Activated T-cell treated with anti-CD3 and anti-CD28 coated beads, Interleukin-2, amount 50 U/mL, for 4 hours (primary cell): ENCODE data around the gene CIAO2B. TPM values are rescaled to one million over a fixed set of nuclear protein-coding genes. Genes with fewer than 3 reads are reported as not detected.
"Not testable (repeated sequence)": the region's sequence is repeated elsewhere in the genome, so short reads cannot be mapped to it uniquely, and the experiment has no call there.

Experiments used
- ATAC-seq, 2 donors: fragments of 200-7000 bp; cut with Tn5 transposase; one replicate each; pipeline ENCODE4 v1.10.0; 2021
- DNase-seq: peaks from one replicate; pipeline ENCODE4 v3.0.0-alpha.2; 2020
- H3K27me3 Mint-ChIP-seq: one replicate; pipeline ENCODE4 v1.8.0; 2021; ENCODE audit warnings: low read depth, mixed read lengths
- H3K36me3 Mint-ChIP-seq: one replicate; pipeline ENCODE4 v1.8.0; 2022; ENCODE audit warnings: mixed read lengths; ENCODE audit not compliant: insufficient read depth
- H3K4me1 Mint-ChIP-seq: one replicate; pipeline ENCODE4 v1.8.0; 2021; ENCODE audit warnings: low read depth, mixed read lengths
- H3K4me3 Mint-ChIP-seq: one replicate; pipeline ENCODE4 v1.8.0; 2021; ENCODE audit warnings: mild to moderate bottlenecking, moderate library complexity, mixed read lengths
- H3K9me3 Mint-ChIP-seq: one replicate; pipeline ENCODE4 v1.8.0; 2021; ENCODE audit warnings: mixed read lengths
- total RNA-seq, 3 donors: library from RNA; stranded (reverse); gene quantifications; one replicate each; pipeline ENCODE4 v1.2.1, GENCODE V29; 2021

Gene CIAO2B
- total RNA-seq, 3 donors from 2014 or later: 201 to 220 (median 212) TPM

DNA sequence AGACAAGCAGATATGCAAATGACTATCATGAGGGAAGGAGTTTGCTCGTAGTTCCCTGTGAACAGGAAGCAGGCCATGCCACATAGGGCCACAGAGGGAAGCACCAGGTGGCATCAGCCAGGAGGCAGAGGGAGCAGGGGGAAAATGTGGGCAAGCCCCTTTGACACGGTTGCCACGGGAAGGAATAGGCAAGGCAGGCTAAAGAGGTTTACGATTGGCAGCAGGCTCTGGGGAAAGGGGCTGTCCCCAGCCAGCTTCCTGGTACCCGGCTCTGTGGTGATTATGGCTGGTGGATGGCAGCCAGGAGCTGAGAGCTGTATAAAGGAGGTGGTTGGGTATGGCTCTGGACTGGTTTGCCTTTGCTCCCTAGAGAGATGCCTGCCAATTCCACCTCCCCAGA, 27.7 kb upstream of the CIAO2B start:
- H3K4me1 Mint-ChIP-seq: peaks cover 9% of the 10 kb centered on the region
- H3K4me3 Mint-ChIP-seq: no peak overlapping the region
- no peaks in the 10 kb centered on the region for H3K9me3 Mint-ChIP-seq
- no peaks in the 10 kb centered on the region for H3K36me3 Mint-ChIP-seq
- DNase-seq: no peak
- no peaks in the 10 kb centered on the region for H3K27me3 Mint-ChIP-seq
- ATAC-seq: no peak

DNA sequence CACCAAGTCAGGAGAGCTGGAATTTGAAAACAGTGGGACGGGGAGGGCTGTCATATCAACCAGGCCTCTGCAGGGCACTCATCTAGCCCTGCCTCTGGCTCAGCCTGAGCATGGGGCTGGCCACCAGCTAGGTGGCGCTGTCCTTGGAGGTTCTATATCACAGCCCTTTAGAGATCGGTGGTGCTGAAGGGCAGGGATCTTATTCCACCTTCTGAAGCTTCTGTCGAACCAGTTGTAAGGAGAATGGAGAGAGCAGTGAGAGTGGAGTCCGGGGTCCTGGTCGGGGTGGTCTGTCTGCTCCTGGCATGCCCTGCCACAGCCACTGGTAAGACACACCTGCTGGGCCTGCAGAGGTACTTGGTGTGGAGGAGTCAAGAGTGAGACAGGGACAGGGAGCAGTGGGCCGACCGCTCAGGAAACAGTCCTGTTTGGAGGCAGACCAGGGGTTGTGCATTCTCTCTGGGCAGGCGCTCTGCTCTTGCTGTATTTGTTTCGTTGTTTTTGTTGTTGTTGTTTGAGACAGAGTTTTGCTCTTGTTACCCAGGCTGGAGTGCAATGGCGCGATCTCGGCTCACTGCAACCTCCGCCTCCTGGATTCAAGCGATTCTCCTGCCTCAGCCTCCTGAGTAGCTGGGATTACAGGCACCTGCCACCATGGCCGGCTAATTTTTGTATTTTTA, 27.0 kb upstream of the CIAO2B start, which contains the start of gene CES3:
Gene CES3 (plus strand): TSS at position 202 of the 680 bp plus-strand sequence. CDS start 42 bp downstream, at position 244.
- H3K27me3 Mint-ChIP-seq: no peaks in the 10 kb centered on the region
- DNase-seq: peak; percentile 42
- no peaks in the 10 kb centered on the region for H3K36me3 Mint-ChIP-seq
- H3K9me3 Mint-ChIP-seq: no peaks in the 10 kb centered on the region
- H3K4me1 Mint-ChIP-seq: peaks cover 9% of the 10 kb centered on the region
- peak; percentile 95 to 96 for ATAC-seq
- no peak within 1 kb of the TSS for H3K4me3 Mint-ChIP-seq

DNA sequence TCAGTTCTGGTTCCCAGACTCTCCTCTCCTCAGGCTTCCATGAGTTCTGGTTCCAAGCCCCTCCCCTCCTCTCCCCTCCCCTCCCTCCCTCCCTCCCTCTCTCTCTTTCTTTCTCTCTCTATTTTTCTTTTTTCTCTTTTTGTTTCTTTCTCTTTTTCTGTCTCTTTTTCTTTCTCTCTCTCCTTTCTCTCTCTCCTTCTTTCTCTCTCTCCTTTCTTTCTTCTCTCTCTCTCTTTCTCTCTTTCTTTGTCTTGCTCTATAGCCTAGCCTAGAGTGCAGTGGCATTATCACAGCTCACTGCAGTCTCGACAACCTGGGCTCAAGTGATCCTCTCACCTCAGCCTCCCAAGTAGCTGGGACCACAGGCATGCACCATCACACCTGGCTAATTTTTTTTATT, 26.1 kb upstream of the CIAO2B start:
- ATAC-seq: no peak
- no peak for DNase-seq
- H3K27me3 Mint-ChIP-seq: no peaks in the 10 kb centered on the region
- H3K4me1 Mint-ChIP-seq: peaks cover 9% of the 10 kb centered on the region
- H3K36me3 Mint-ChIP-seq: no peaks in the 10 kb centered on the region
- no peaks in the 10 kb centered on the region for H3K9me3 Mint-ChIP-seq
- H3K4me3 Mint-ChIP-seq: no peak overlapping the region

DNA sequence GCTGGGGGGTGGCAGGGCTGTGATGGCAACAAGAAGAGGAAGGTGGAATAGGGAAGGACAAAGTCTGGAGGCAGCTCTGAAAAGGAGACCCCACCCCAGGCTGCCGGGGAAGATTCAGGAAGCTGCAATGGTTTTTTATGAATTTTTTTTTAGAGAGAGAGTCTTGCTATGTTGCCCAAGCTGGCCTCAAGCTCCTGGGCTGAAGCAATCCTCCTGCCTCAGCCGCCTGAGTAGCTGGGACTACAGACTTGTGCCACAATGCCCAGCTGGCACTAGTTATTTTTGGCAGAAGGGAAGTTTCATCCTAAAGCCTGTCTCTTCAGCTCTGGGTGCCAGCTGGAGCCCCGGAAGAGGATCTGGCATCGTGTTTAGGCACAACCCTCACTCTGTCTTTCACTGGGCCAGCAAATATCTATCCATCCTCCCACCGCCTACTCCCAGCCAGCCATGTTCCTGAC, 25.5 kb upstream of the CIAO2B start:
- Mint-ChIP-seq H3K9me3 (no peaks in the 10 kb centered on the region), H3K27me3 (no peaks in the 10 kb centered on the region), H3K4me3 (no peak overlapping the region), H3K4me1 (peaks cover 9% of the 10 kb centered on the region), H3K36me3 (no peaks in the 10 kb centered on the region)
- no peak for ATAC-seq
- DNase-seq: no peak

DNA sequence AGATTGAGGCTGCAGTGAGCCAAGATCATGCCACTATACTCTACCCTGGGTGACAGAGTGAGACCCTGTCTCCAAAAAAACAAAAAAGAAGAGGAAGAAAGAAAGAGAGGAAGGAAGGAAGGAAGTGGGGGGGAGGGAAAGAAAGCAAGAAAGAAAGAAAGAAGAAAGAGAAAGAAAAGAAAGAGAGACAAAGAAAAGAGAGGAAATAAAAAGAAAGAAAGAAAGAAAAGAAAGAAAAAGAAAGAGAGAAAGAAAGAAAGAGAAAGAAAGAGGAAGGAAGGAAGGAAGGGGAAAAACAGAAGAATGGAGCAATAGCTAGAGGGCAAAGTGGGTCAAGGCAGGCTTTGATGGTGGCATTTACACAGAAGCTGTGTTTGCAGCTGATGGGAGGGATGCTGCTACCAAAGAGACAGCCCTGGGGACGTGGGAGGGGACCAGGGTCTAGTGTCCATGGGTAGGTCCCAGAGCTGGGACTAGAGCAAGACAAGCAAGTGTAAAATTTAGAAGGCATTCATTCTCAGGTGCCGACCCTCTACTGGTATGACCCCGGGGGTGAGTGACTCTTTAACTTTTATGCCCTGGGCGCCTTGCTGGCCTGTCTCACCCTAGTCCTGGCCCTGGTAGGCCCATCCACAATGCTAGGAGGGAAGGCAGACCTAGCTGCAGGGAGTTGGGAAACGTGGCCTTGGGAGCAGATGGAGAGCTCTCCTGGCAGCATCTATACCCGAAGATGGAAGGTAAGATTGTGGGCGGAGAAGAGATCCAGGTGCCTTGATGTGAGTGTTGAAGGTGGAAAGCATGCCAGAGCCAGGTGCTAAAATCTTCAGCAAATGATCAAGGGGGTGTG, 24.9 kb upstream of the CIAO2B start:
- peaks cover 9% of the 10 kb centered on the region for H3K4me1 Mint-ChIP-seq
- peaks cover under 1% of the 10 kb centered on the region for H3K27me3 Mint-ChIP-seq
- H3K36me3 Mint-ChIP-seq: no peaks in the 10 kb centered on the region
- DNase-seq: no peak
- no peak overlapping the region for H3K4me3 Mint-ChIP-seq
- ATAC-seq: no peak
- H3K9me3 Mint-ChIP-seq: no peaks in the 10 kb centered on the region

DNA sequence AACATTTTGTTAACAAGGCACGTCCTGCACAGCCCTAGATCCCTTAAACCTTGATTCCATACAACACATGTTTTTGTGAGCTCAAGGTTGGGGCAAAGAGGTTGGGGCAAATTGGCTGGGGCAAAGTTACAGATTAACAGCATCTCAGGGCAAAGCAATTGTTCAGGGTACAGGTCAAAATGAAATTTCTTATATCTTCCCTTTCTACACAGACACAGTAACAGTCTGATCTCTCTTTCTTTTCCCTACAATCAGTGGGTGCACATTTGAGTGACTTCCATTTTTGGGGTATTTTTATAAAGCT, 21.9 kb upstream of the CIAO2B start:
- DNase-seq, ATAC-seq, H3K4me3 Mint-ChIP-seq, H3K36me3 Mint-ChIP-seq, H3K9me3 Mint-ChIP-seq, H3K4me1 Mint-ChIP-seq: not testable (repeated sequence)
- H3K27me3 Mint-ChIP-seq: peaks cover 23% of the 10 kb centered on the region

DNA sequence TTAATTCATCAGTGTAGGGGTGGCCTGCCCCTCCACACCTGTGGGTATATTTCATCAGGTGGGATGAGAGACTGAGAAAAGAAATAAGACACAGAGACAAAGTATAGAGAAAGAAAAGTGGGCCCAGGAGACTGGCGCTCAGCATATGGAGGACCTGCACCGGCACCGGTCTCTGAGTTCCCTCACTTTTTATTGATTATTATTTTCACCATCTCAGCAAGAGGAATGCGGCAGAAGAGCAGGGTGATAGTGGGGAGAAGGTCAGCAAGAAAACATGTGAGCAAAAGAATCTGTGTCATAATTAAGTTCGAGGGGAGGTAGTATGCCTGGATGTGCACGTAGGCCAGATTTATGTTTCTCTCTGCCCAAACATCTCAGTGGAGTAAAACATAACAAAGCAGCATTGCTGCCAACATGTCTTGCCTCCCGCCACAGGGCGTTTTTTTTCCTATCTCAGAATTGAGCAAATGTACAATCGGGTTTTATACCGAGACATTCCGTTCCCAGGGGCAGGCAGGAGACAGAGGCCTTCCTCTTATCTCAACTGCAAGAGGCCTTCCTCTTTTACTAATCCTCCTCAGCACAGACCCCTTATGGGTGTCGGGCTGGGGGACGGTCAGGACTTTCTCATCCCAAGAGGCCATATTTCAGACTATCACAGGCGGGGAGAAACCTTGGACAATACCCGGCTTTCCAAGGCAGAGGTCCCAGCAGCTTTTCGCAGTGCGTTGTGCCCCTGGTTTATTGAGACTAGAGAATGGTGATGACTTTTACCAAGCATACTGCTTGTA, 21.4 kb upstream of the CIAO2B start:
- not testable (repeated sequence) for H3K4me1 Mint-ChIP-seq, H3K36me3 Mint-ChIP-seq, H3K9me3 Mint-ChIP-seq

DNA sequence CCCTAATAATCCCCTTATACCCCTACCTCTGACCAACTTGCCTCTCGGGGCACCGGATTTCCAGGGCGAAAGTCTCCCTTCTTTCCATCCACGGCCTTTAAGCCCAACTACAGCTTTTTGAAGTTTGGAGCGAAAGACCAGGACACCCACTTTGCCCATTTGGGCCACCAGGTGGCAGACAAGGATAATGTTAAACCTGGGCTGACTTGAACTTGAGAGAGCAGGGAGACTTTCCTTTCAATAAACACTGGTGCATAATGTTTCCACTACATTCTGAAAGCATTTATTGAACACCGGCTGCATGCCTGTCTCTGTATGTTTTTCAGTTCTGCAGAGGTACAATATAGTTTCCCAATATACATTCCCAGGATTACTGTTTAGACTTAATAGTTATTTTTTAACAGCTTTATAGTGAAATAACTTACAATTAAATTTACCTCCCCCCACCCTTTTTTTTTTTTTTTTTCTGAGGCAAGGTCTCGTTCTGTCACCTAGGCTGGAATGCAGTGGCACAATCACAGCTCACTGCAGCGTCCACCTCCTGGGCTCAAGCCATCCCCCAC, 20.0 kb upstream of the CIAO2B start:
- Mint-ChIP-seq H3K9me3 (peaks cover 4% of the 10 kb centered on the region), H3K4me3 (no peak overlapping the region), H3K27me3 (peaks cover 39% of the 10 kb centered on the region), H3K36me3 (no peaks in the 10 kb centered on the region), H3K4me1 (peaks cover 6% of the 10 kb centered on the region)
- DNase-seq: peak; percentile 69
- ATAC-seq: peak; percentile 80 to 84

More for the DNA sequence above, 21.4 kb upstream of the CIAO2B start:
- peaks cover 25% of the 10 kb centered on the region for H3K27me3 Mint-ChIP-seq
- not testable (repeated sequence) for H3K4me3 Mint-ChIP-seq, ATAC-seq, DNase-seq

DNA sequence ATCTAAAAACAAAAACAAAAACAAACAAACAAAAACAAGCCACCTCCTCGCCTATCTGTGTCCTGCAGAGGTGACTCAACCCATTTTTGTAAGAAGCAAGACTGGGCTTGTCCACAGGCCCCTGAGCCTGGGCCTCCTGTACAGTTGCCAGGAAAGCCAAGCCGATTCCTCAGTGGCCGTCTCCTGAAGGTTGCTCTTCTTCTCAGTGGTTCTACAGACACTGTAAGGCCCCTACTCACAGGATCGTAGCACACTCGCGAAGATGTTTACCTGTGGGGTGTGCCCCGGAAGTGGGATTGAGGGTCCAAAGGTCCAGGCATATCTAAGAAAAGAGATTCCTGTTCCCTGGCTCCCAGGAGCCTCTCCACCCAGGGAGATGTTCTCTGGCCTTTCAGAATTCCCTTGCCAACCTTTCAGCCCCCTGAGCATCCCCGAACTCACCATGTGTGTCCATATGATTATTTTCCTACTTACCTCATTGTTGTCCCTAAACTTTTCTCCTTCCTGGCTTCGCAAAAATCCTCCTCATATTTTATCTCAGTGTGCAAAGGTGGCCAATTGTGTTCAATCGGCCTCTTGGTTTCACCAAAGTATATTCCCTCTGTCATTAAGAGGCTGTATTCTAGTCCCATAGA, 19.4 kb upstream of the CIAO2B start:
- no peak for DNase-seq
- H3K36me3 Mint-ChIP-seq: no peaks in the 10 kb centered on the region
- H3K27me3 Mint-ChIP-seq: peaks cover 42% of the 10 kb centered on the region
- no peak overlapping the region for H3K4me3 Mint-ChIP-seq
- peaks cover 6% of the 10 kb centered on the region for H3K4me1 Mint-ChIP-seq
- no peak for ATAC-seq
- H3K9me3 Mint-ChIP-seq: peaks cover 4% of the 10 kb centered on the region

DNA sequence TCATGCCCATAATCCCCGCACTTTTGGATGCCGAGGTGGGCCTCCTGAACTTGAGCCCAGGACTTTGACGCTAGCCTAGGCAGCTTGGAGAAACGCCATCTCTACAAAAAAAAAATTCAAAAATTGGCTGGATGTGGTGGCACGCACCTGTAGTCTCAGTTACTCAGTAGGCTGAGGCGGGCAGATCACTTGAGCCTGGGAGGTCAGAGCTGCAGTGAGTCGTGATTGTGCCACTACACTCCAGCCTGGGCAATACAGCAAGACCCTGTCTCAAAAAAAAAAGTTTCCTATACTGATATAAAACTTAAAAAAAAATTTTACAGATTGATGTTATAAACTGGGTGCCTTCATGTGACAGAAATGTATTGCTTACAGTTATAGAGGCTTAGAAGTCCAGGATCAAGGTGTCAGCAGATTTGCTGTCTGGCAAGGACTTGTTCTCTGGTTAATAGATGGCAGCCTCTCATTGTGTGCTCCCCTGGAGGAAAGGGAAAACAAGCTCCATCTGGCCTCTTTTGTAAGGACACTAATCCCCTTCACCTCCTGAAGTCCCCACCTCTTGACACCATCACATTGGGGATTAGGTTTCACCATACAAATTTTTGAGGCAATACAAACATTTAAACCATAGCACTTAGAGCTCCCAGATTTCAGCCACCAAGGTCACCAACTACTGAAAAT, 18.4 kb upstream of the CIAO2B start:
- ATAC-seq (no peak), DNase-seq (no peak)
- no peak overlapping the region for H3K4me3 Mint-ChIP-seq
- H3K4me1 Mint-ChIP-seq: peaks cover 12% of the 10 kb centered on the region
- H3K9me3 Mint-ChIP-seq: peaks cover 4% of the 10 kb centered on the region
- peaks cover 42% of the 10 kb centered on the region for H3K27me3 Mint-ChIP-seq
- H3K36me3 Mint-ChIP-seq: no peaks in the 10 kb centered on the region

DNA sequence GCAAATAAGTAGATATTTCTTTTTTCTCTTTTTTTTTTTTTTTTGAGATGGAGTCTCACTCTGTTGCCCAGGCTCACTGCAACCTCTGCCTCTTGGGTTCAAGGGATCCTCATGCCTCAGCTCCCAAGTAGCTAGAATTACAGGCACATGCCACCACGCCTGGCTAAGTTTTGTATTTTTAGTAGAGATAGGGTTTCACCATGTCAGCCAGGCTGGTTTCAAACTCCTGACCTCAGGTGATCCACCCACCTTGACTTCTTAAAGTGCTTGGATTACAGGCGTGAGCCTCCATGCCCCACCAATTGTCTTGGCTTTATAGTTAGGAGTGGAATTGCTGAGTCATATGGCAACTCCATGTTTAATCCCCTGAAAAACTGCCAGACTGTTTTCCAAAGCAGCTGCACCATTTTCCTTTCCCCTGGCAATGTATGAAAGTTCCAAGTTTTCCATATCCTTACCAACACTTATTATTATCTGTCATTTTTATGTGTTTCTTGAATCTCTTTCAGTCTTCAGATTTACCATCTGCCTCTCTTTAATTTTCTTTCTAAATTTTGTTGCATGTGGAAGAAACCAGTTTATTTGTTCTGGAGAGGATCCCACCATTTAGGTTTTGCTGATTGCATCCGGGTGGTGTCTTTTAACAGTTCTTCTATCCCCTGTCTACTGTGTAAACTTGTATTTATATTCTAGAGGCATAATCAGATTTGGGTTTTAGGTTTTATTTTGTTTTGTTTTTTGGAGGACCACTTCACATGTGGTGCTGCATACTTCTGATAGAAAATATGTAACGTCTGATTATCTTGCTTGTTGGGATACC, 17.0 kb upstream of the CIAO2B start:
- Mint-ChIP-seq H3K9me3 (peaks cover 4% of the 10 kb centered on the region), H3K36me3 (no peaks in the 10 kb centered on the region), H3K4me1 (peaks cover 19% of the 10 kb centered on the region), H3K4me3 (no peak overlapping the region), H3K27me3 (peaks cover 42% of the 10 kb centered on the region)
- DNase-seq (no peak), ATAC-seq (no peak)

DNA sequence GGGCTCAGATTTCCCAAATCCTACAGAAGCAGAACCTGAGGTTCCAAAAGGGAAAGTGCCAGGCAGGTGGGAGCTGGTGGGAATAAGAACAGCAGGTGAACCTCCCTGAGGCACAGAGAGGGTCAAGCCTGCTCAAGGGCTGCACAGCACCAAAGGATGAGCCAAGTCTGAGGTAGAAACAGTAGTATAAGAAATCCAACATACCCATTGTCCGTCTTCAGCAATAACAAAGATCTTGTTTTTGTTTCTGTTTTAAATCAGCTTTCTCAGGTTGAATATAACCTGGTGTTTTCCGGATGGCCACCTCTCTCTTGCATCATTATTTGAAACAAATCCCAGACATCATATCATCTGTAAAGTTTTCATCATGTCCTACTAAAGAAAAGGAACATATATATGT, 16.2 kb upstream of the CIAO2B start:
- DNase-seq (no peak), ATAC-seq (no peak)
- H3K4me1 Mint-ChIP-seq: peaks cover 19% of the 10 kb centered on the region
- no peaks in the 10 kb centered on the region for H3K36me3 Mint-ChIP-seq
- peaks cover 4% of the 10 kb centered on the region for H3K9me3 Mint-ChIP-seq
- H3K27me3 Mint-ChIP-seq: peaks cover 42% of the 10 kb centered on the region
- no peak overlapping the region for H3K4me3 Mint-ChIP-seq

DNA sequence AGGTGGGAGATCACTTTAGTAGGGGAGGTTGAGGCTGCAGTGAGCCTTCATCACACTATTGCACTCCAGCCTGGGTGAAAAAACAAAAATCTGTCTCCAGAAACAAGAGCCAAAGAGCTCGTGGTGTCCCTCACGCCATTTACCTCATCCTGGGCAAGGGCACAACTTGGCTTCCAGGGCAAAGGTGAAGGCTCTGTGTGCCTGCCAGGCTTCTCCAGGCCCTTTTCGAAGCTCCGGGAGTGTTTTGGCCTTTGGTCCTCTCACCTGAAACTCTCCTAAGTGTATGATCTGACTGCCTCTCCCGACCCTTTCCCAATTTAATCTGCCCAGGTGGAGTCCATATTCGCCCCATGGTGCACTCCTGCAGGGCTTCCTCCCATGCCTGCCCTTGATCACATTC, 15.3 kb upstream of the CIAO2B start:
- no peak overlapping the region for H3K4me3 Mint-ChIP-seq
- H3K27me3 Mint-ChIP-seq: peaks cover 42% of the 10 kb centered on the region
- peaks cover 4% of the 10 kb centered on the region for H3K9me3 Mint-ChIP-seq
- H3K4me1 Mint-ChIP-seq: peaks cover 19% of the 10 kb centered on the region
- no peak for DNase-seq
- no peak for ATAC-seq
- H3K36me3 Mint-ChIP-seq: no peaks in the 10 kb centered on the region
